Measurements from ENCODE around the gene PRSS2. TPM values are rescaled to one million over a fixed set of nuclear protein-coding genes. Genes with fewer than 3 reads are reported as not detected.
"Not testable (repeated sequence)": the region's sequence is repeated elsewhere in the genome, so short reads cannot be mapped to it uniquely, and the experiment has no call there.

PRSS2 gene
- total and polyA plus RNA-seq, 4 experiments from 2014 or later = not detected

- DNase-seq = no peak
- no peaks in the 10 kb centered on the region for H3K27me3 ChIP-seq (ENCODE audit: insufficient read depth, low read length)
- no peak overlapping the region for H3K27ac ChIP-seq (ENCODE audit: low read depth, low read length)
- Mint-ChIP-seq H3K36me3 (no peaks in the 10 kb centered on the region), H3K27me3 (no peaks in the 10 kb centered on the region), H3K9me3 (peaks cover 0 to 2% (median 0%) of the 10 kb centered on the region in 8 donors), H3K4me3 (no peak overlapping the region), H3K4me1 (no peaks in the 10 kb centered on the region), H3K27ac (no peak overlapping the region)
- POLR2A ChIA-PET (ENCODE audit: partially characterized antibody) = no interaction called here
- H3K4me1 ChIP-seq (ENCODE audit: insufficient read depth, low read length) = no peaks in the 10 kb centered on the region
- CTCF ChIA-PET (ENCODE audit: partially characterized antibody) = no interaction called here
- intact Hi-C loops (cut with micrococcal nuclease) = no loop called here
- H3K36me3 ChIP-seq (ENCODE audit: insufficient read depth, low read length) = no peaks in the 10 kb centered on the region
- no peak overlapping the region for H3K4me3 ChIP-seq (ENCODE audit: low read length in 2 of 2)
- no peaks in the 10 kb centered on the region for H3K9me3 ChIP-seq (ENCODE audit: control insufficient read depth in 1 of 2, low read length in 2 of 2)
These were observed 18.2 kb upstream of the PRSS2 start for GRCh38 chr7:142752376-142753225.

- Mint-ChIP-seq H3K27ac (no peak overlapping the region), H3K36me3 (no peaks in the 10 kb centered on the region), H3K9me3 (peaks cover 0 to 2% (median 0%) of the 10 kb centered on the region in 8 donors), H3K4me3 (no peak overlapping the region), H3K27me3 (no peaks in the 10 kb centered on the region), H3K4me1 (no peaks in the 10 kb centered on the region)
- ChIA-PET CTCF (ENCODE audit: partially characterized antibody) (no interaction called here), POLR2A (ENCODE audit: partially characterized antibody) (no interaction called here)
- Histone ChIP-seq H3K4me3 (ENCODE audit: low read length in 2 of 2) (no peak overlapping the region), H3K9me3 (ENCODE audit: control insufficient read depth in 1 of 2, low read length in 2 of 2) (no peaks in the 10 kb centered on the region), H3K36me3 (ENCODE audit: insufficient read depth, low read length) (no peaks in the 10 kb centered on the region), H3K4me1 (ENCODE audit: insufficient read depth, low read length) (no peaks in the 10 kb centered on the region), H3K27me3 (ENCODE audit: insufficient read depth, low read length) (no peaks in the 10 kb centered on the region), H3K27ac (ENCODE audit: low read depth, low read length) (no peak overlapping the region)
- intact Hi-C loops (cut with micrococcal nuclease) = no loop called here
- DNase-seq = no peak
These were observed 17.4 kb upstream of the PRSS2 start for GRCh38 chr7:142753366-142753765.

GRCh38 chr7:142753925-142754491, 16.8 kb upstream of the PRSS2 start:
- H3K27ac ChIP-seq (ENCODE audit: low read depth, low read length); CTCF ChIA-PET (ENCODE audit: partially characterized antibody); H3K36me3 ChIP-seq (ENCODE audit: insufficient read depth, low read length); H3K4me1 Mint-ChIP-seq; H3K4me1 ChIP-seq (ENCODE audit: insufficient read depth, low read length); intact Hi-C loops (cut with micrococcal nuclease); H3K27me3 ChIP-seq (ENCODE audit: insufficient read depth, low read length); H3K9me3 ChIP-seq (ENCODE audit: control insufficient read depth in 1 of 2, low read length in 2 of 2); DNase-seq; POLR2A ChIA-PET (ENCODE audit: partially characterized antibody); H3K9me3 Mint-ChIP-seq; H3K4me3 ChIP-seq (ENCODE audit: low read length in 2 of 2); H3K27me3 Mint-ChIP-seq; H3K27ac Mint-ChIP-seq; H3K4me3 Mint-ChIP-seq; H3K36me3 Mint-ChIP-seq: not testable (repeated sequence)

GRCh38 chr7:142754681-142755575, 15.8 kb upstream of the PRSS2 start:
- no peak overlapping the region for H3K27ac ChIP-seq (ENCODE audit: low read depth, low read length)
- ChIA-PET POLR2A (ENCODE audit: partially characterized antibody) (no interaction called here), CTCF (ENCODE audit: partially characterized antibody) (no interaction called here)
- no peaks in the 10 kb centered on the region for H3K27me3 Mint-ChIP-seq
- H3K27me3 ChIP-seq (ENCODE audit: insufficient read depth, low read length) = no peaks in the 10 kb centered on the region
- H3K9me3 ChIP-seq (ENCODE audit: control insufficient read depth in 1 of 2, low read length in 2 of 2) = no peaks in the 10 kb centered on the region
- intact Hi-C loops (cut with micrococcal nuclease) = no loop called here
- no peak overlapping the region for H3K4me3 Mint-ChIP-seq
- H3K9me3 Mint-ChIP-seq = peaks cover 0 to 2% (median 0%) of the 10 kb centered on the region in 8 donors
- H3K4me3 ChIP-seq (ENCODE audit: low read length in 2 of 2) = no peak overlapping the region
- H3K4me1 ChIP-seq (ENCODE audit: insufficient read depth, low read length) = no peaks in the 10 kb centered on the region
- no peaks in the 10 kb centered on the region for H3K36me3 ChIP-seq (ENCODE audit: insufficient read depth, low read length)
- peak overlapping the region in 1 of 7 donors; percentile 76 for H3K27ac Mint-ChIP-seq
- H3K4me1 Mint-ChIP-seq = no peaks in the 10 kb centered on the region
- no peak for DNase-seq
- H3K36me3 Mint-ChIP-seq = no peaks in the 10 kb centered on the region

GRCh38 chr7:142758312-142758711, 12.5 kb upstream of the PRSS2 start:
- H3K4me3 Mint-ChIP-seq; H3K27me3 Mint-ChIP-seq; intact Hi-C loops (cut with micrococcal nuclease); POLR2A ChIA-PET (ENCODE audit: partially characterized antibody); H3K36me3 Mint-ChIP-seq; H3K4me1 Mint-ChIP-seq; H3K4me1 ChIP-seq (ENCODE audit: insufficient read depth, low read length); CTCF ChIA-PET (ENCODE audit: partially characterized antibody); H3K27ac Mint-ChIP-seq; DNase-seq; H3K27me3 ChIP-seq (ENCODE audit: insufficient read depth, low read length); H3K27ac ChIP-seq (ENCODE audit: low read depth, low read length); H3K9me3 ChIP-seq (ENCODE audit: control insufficient read depth in 1 of 2, low read length in 2 of 2); H3K36me3 ChIP-seq (ENCODE audit: insufficient read depth, low read length); H3K9me3 Mint-ChIP-seq; H3K4me3 ChIP-seq (ENCODE audit: low read length in 2 of 2): not testable (repeated sequence)

- POLR2A ChIA-PET (ENCODE audit: partially characterized antibody) = no interaction called here
- CTCF ChIA-PET (ENCODE audit: partially characterized antibody) = no interaction called here
- H3K4me3 ChIP-seq (ENCODE audit: low read length in 2 of 2) = no peak overlapping the region
- intact Hi-C loops (cut with micrococcal nuclease) = no loop called here
- H3K27me3 Mint-ChIP-seq = no peaks in the 10 kb centered on the region
- H3K27ac ChIP-seq (ENCODE audit: low read depth, low read length) = no peak overlapping the region
- no peak overlapping the region for H3K4me3 Mint-ChIP-seq
- DNase-seq = no peak
- H3K36me3 ChIP-seq (ENCODE audit: insufficient read depth, low read length) = no peaks in the 10 kb centered on the region
- no peaks in the 10 kb centered on the region for H3K4me1 ChIP-seq (ENCODE audit: insufficient read depth, low read length)
- no peak overlapping the region for H3K27ac Mint-ChIP-seq
- H3K9me3 ChIP-seq (ENCODE audit: control insufficient read depth in 1 of 2, low read length in 2 of 2) = no peaks in the 10 kb centered on the region
- H3K4me1 Mint-ChIP-seq = no peaks in the 10 kb centered on the region
- H3K9me3 Mint-ChIP-seq = no peaks in the 10 kb centered on the region
- H3K27me3 ChIP-seq (ENCODE audit: insufficient read depth, low read length) = no peaks in the 10 kb centered on the region
- H3K36me3 Mint-ChIP-seq = no peaks in the 10 kb centered on the region
These were observed 11.3 kb upstream of the PRSS2 start for GRCh38 chr7:142759433-142759832.

- H3K27me3 ChIP-seq (ENCODE audit: insufficient read depth, low read length) = no peaks in the 10 kb centered on the region
- ChIA-PET CTCF (ENCODE audit: partially characterized antibody) (no interaction called here), POLR2A (ENCODE audit: partially characterized antibody) (no interaction called here)
- H3K36me3 ChIP-seq (ENCODE audit: insufficient read depth, low read length) = no peaks in the 10 kb centered on the region
- no peak for DNase-seq
- Mint-ChIP-seq H3K4me3 (no peak overlapping the region), H3K4me1 (no peaks in the 10 kb centered on the region), H3K36me3 (no peaks in the 10 kb centered on the region), H3K27ac (peak overlapping the region in 1 of 7 donors; percentile 50), H3K9me3 (no peaks in the 10 kb centered on the region), H3K27me3 (no peaks in the 10 kb centered on the region)
- H3K4me3 ChIP-seq (ENCODE audit: low read length in 2 of 2) = no peak overlapping the region
- intact Hi-C loops (cut with micrococcal nuclease) = no loop called here
- no peak overlapping the region for H3K27ac ChIP-seq (ENCODE audit: low read depth, low read length)
- H3K9me3 ChIP-seq (ENCODE audit: control insufficient read depth in 1 of 2, low read length in 2 of 2) = no peaks in the 10 kb centered on the region
- H3K4me1 ChIP-seq (ENCODE audit: insufficient read depth, low read length) = no peaks in the 10 kb centered on the region
These were observed 10.6 kb upstream of the PRSS2 start for GRCh38 chr7:142760071-142760642.

Measured in CD4-positive, alpha-beta memory T cell (primary cell).